Lower lobe of right lung (tissue), 2 donors: ENCODE results near the gene FADS3. TPM values are rescaled to one million over a fixed set of nuclear protein-coding genes. Genes with fewer than 3 reads are reported as not detected.

Experiments
- ATAC-seq, 2 donors: fragments of 200-7000 bp; cut with Tn5 transposase; one replicate each; pipeline ENCODE4 v1.9.1; 2020 to 2022; ENCODE audit warnings: mild to moderate bottlenecking in 2 of 2, moderate library complexity in 2 of 2
- DNase-seq: peaks from one replicate; pipeline ENCODE4 v3.0.0-alpha.2; 2020
- H3K27ac ChIP-seq: fragments of 200-600 bp; one replicate; pipeline ENCODE4 v1.8.0; 2022
- H3K27me3 ChIP-seq: fragments of 200-600 bp; one replicate; pipeline ENCODE4 v1.8.0; 2022; ENCODE audit warnings: low read depth
- H3K36me3 ChIP-seq: fragments of 200-600 bp; one replicate; pipeline ENCODE4 v1.8.0; 2022; ENCODE audit warnings: mild to moderate bottlenecking
- H3K4me1 ChIP-seq: fragments of 200-600 bp; one replicate; pipeline ENCODE4 v1.8.0; 2022
- H3K4me3 ChIP-seq: fragments of 200-600 bp; one replicate; pipeline ENCODE4 v1.8.0; 2022; ENCODE audit warnings: mild to moderate bottlenecking
- H3K9me3 ChIP-seq: fragments of 200-600 bp; one replicate; pipeline ENCODE4 v1.8.0; 2022
- CTCF ChIP-seq: fragments of 200-600 bp; IDR thresholded peaks from one replicate; pipeline ENCODE4 v1.8.0; 2022; ENCODE audit warnings: antibody characterized with exemption, mild to moderate bottlenecking
- intact Hi-C: fragments of 100-400 bp; cut with DNase I; formaldehyde crosslinking; loops from one replicate; pipeline ENCODE4 v1.11.0; 2022
- total RNA-seq: library from RNA; stranded (reverse); fragmentation: NEBNext Ultra II Directional; extraction: Animal tissue kit (Norgen Biotek cat#: 25700); gene quantifications from one replicate; pipeline ENCODE4 v1.2.1, GENCODE V29; 2021
- donor health status: DM: no; HTN: yes; CAD: no; lungs with severe emphysema.

Gene FADS3
- total RNA-seq, 1 donor from 2014 or later = 50.1 TPM

GRCh38 chr11:61895718-61896059 is 4.3 kb upstream of the FADS3 start:
- ATAC-seq (no peak), DNase-seq (no peak)
- H3K36me3 ChIP-seq = peaks cover 5% of the 10 kb centered on the region
- intact Hi-C loops = no loop called here
- peaks cover 18% of the 10 kb centered on the region for H3K4me1 ChIP-seq
- H3K27ac ChIP-seq = no peak overlapping the region
- no peaks in the 10 kb centered on the region for H3K27me3 ChIP-seq
- H3K9me3 ChIP-seq = no peaks in the 10 kb centered on the region
- TF ChIP-seq CTCF = no peak
- no peak overlapping the region for H3K4me3 ChIP-seq

GRCh38 chr11:61895046-61895717 is 3.8 kb upstream of the FADS3 start:
- no peak for TF ChIP-seq CTCF
- intact Hi-C loops = no loop called here
- Histone ChIP-seq H3K9me3 (no peaks in the 10 kb centered on the region), H3K36me3 (peaks cover 5% of the 10 kb centered on the region), H3K27me3 (no peaks in the 10 kb centered on the region), H3K4me1 (peaks cover 23% of the 10 kb centered on the region), H3K4me3 (no peak overlapping the region), H3K27ac (no peak overlapping the region)
- DNase-seq = no peak
- no peak for ATAC-seq

GRCh38 chr11:61893981-61894380 is 2.6 kb upstream of the FADS3 start:
- ATAC-seq (no peak), DNase-seq (no peak)
- Histone ChIP-seq H3K36me3 (peaks cover 5% of the 10 kb centered on the region), H3K27me3 (no peaks in the 10 kb centered on the region), H3K9me3 (no peaks in the 10 kb centered on the region), H3K27ac (no peak overlapping the region), H3K4me3 (no peak overlapping the region), H3K4me1 (peaks cover 21% of the 10 kb centered on the region)
- intact Hi-C loops = no loop called here
- no peak for TF ChIP-seq CTCF

- peak overlapping the region; percentile 83 for H3K27ac ChIP-seq
- no peaks in the 10 kb centered on the region for H3K27me3 ChIP-seq
- peaks cover 5% of the 10 kb centered on the region for H3K36me3 ChIP-seq
- peak; percentile 20 to 34 for ATAC-seq
- no peaks in the 10 kb centered on the region for H3K9me3 ChIP-seq
- peaks cover 18% of the 10 kb centered on the region for H3K4me1 ChIP-seq
- TF ChIP-seq CTCF = no peak
- H3K4me3 ChIP-seq = peak overlapping the region; percentile 82
- DNase-seq = no peak
- intact Hi-C loops = no loop called here
These were observed 683 bp upstream of the FADS3 start for GRCh38 chr11:61892085-61892370.

- DNase-seq (peak; percentile 74), ATAC-seq (peak; percentile 16 to 40)
- Histone ChIP-seq H3K4me3 (peak overlapping the region; percentile 82), H3K4me1 (peaks cover 18% of the 10 kb centered on the region), H3K9me3 (no peaks in the 10 kb centered on the region), H3K27me3 (no peaks in the 10 kb centered on the region), H3K27ac (peak overlapping the region; percentile 83), H3K36me3 (no peaks in the 10 kb centered on the region)
- no peak for TF ChIP-seq CTCF
- intact Hi-C loops = no loop called here
These were observed 615 bp downstream of the FADS3 start for GRCh38 chr11:61890529-61891330.
